A549 (cell line): ENCODE data around the gene KLHL34.

Experiments used
- CHD2 ChIP-seq: fragments of 150-350 bp; IDR thresholded peaks from 2 replicates; pipeline ENCODE4 v1.6.1; 2014; ENCODE audit warnings: low read length; ENCODE audit not compliant: partially characterized antibody
- CTCF ChIP-seq: fragments of >200 bp; sonication (Bioruptor Twin); formaldehyde crosslinking; IDR thresholded peaks from 3 replicates; pipeline ENCODE4 v1.5.1; 2016
- JUNB ChIP-seq: fragments of >200 bp; sonication (Bioruptor Twin); formaldehyde crosslinking; IDR thresholded peaks from 2 replicates; pipeline ENCODE4 v1.6.1; 2016

- TF ChIP-seq CHD2 (no peak), JUNB (no peak), CTCF (no peak)
Observed at GRCh38 chrX:21661316-21661715, 3.2 kb upstream of the KLHL34 start.
